HG03045 (cell line): Measurements from ENCODE around the gene HOXC5.

ENCODE experiments used
- ATAC-seq: cut with Tn5 transposase; IDR thresholded peaks from one replicate; pipeline ENCODE4 v1.9.1; 2021; ENCODE audit warnings: mild to moderate bottlenecking, moderate library complexity; ENCODE audit not compliant: unreplicated experiment

Gene HOXC5

GRCh38 chr12:54006559-54007220 is 26.2 kb upstream of the HOXC5 start:
- ATAC-seq = no peak

DNA sequence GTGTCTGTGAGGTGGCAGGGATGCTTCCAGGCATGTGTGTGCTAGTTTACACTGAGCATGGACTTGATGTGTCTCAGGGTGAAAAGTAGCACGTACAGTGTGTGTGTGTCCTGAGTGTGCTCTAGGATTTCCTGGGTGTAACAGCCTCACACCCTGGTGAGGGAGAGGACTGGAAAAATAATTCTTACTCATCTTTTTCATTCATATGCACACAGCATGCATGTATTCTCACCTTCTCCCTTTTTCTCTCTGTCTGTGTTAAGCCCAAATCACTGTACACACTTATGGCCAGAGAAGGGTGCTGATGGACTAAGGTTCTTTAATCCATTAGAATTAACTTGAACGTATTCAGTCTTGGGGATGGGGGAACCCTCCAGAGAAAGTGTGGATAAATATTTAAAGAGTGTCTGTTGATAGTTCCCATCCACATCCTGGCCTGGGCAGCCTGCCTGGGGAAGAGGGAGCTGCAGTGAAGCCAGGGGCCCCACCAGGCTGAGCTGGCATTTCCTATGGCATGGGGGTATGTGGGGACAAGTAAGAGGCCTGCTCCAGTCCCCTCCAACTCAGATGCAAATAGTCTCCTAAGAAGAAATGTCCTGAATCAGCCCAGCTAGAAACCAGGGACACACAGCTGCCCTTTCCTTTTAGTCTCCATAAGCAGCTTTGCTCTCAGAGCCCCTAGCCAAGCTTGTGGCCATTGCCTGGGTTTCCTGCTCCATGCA is 25.2 kb upstream of the HOXC5 start:
- ATAC-seq = no peak

DNA sequence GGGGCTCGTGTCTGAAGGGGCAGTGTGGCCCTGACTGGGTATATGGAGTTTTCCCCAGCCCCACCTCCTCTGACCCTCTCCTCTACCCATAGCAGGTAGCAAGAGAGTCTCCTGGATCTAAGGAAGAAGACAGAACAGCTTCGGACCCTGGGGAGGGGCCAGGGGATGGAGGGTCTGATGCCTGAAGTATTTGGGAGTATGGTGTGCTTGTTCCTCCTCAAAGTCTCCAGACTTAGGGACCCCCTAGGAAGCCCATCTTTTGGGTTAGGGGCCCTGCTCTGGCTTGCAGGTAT is 24.6 kb upstream of the HOXC5 start:
- ATAC-seq = no peak

GRCh38 chr12:54009171-54010052 is 23.4 kb upstream of the HOXC5 start:
- ATAC-seq = no peak

- ATAC-seq = no peak
Measured at GRCh38 chr12:54010053-54010971, 22.5 kb upstream of the HOXC5 start.

GRCh38 chr12:54010972-54011664 is 21.7 kb upstream of the HOXC5 start:
- ATAC-seq = no peak

DNA sequence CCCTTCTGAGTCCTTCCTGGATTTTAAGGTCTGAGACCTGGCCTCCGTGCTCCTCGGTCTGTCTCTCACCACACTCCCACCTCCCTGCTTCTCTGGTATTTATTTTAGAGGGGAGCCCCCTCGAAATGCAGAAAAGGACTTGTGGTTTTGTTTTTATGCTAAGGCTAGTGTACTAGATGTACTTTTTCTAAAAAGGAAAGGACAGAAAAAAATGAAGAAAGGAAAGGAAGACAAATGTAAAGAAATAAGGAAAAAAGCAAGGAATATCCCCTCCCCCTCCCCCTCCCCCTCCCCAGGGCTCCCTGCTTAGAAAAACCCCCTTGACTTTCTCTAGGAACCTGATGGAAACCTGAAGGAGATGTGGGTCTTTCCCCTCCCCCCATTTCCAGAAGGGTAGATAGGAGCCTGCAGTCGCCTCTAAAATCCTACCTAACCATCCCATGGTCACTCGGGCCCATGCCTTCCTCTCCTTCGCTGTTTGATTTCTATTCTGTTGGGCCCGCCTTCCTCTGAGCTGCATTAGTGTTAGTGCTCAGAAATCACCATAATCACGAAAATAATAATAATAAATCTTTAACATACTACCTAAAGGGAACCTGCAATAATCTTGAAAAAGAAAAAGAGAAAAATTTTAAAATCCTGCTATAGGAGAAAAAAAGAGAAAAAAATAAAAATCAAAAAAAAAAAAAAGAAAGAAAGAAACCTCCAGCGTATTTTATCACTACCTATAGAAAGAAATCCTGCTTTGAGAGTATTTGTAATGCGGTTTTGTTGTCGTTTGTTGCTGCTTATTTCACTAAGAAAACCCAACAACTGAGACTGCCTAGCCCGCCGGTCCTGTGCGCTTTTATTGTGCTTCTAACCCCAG is 21.0 kb upstream of the HOXC5 start:
- ATAC-seq = no peak

DNA sequence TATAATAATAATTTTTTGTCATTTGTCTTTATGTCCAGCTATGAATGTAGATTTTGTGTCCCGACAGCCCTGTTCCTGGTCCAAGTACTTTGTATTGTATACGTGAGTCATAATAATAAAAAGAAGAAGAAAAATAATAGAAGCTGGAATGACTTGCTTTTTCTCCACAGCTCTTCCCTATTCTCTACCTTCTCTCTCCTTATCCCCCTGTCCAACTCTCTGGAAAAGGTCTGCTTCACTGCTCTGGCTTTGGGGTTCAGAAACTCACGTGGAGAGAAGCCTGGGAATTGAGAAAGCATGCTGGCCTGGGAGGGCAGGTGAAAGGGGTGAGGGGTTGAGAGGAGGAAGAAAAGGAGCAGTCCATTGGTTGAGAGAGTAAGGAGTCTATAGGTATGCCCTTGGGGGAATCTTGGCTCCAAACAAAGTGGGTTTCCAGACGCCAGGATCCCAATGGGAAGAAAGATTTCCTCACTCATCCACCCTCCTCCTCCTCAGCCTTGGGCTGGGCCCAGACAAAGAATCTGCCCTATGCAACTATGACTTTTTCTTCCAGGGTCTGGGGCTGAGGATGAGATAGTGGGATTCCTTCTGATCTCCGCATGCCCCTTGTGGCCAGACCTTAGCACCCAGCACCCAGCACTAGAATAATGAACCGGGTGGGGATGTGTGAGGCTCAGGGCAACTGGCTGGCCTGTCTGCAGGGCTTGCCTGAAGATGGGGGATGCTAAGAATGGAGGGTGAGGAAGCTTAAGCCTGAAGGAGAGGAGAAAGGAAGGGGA is 20.0 kb upstream of the HOXC5 start:
- no peak for ATAC-seq

- ATAC-seq = no peak
Measured at GRCh38 chr12:54014377-54015017, 18.4 kb upstream of the HOXC5 start.

- ATAC-seq = no peak
Measured at GRCh38 chr12:54015018-54015931, 17.6 kb upstream of the HOXC5 start.

- no peak for ATAC-seq
Measured at GRCh38 chr12:54016051-54016450, 16.8 kb upstream of the HOXC5 start.

- ATAC-seq = no peak
Measured at GRCh38 chr12:54016478-54016964, 16.3 kb upstream of the HOXC5 start.

DNA sequence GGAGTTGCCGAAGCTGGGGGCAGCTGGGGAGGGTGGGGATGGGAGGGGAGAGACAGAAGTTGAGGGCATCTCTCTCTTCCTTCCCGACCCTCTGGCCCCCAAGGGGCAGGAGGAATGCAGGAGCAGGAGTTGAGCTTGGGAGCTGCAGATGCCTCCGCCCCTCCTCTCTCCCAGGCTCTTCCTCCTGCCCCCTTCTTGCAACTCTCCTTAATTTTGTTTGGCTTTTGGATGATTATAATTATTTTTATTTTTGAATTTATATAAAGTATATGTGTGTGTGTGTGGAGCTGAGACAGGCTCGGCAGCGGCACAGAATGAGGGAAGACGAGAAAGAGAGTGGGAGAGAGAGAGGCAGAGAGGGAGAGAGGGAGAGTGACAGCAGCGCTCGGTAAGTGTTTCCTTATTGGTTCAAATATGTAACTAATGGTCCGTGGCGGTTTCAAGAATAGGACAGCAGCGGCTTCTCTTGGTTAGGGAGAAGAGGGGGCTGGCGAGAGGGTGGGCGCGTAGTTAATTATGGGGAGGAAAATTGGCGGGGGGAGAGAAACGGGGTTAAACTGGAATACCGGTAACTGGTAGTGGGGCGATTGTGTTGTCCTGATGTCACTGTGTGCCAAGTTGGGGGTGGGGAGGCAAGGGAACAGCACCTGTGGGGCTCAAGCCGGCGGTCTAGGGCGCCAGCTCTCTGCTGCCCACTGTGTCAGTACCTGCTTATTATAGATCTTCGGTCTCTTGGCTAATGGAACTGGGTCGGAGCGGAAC is 15.6 kb upstream of the HOXC5 start:
- ATAC-seq = peak; percentile 16

DNA sequence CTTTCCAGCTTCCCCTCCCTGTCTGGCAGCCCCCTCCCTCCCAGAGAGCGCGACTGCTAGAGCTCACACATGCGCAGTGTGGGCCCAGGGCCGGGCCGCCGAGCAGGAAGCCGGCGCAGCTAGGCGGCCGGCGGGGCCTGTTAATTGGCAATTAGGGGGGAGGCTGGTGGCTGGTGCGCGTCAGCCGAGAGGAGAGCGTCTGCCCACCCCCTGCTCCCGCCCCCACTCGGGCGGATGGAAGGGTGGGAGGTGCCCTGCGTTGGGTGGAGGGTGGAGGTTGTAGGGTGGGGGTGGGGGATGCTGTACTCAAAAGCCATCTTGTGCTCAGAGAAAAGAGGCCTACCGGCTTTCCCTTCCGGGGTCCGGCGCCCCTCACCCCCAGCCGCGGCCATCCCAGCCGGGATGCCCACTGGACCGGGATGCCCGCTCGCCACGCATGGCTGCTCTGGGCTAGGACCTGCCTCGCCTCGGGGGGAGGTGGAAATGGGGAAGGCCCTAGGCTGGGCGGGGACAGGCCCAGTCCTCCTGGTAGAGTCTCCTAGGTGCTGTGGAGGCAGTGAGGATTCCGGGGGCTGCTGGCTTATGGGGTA is 14.9 kb upstream of the HOXC5 start:
- ATAC-seq = peak; percentile 73

GRCh38 chr12:54018468-54018984 is 14.3 kb upstream of the HOXC5 start:
- no peak for ATAC-seq
